Upper lobe of left lung (tissue), 4 donors: ENCODE data around the gene TBX6.

Experiments
- CTCF ChIP-seq, 6 experiments: fragments of 450-650 bp in 4 of 6; fragments of 200-600 bp in 2 of 6; sonication (generic) in 2 of 6; IDR thresholded peaks; one replicate each; pipeline ENCODE4 v1.5.1; 2016 to 2019; ENCODE audit warnings: antibody characterized with exemption in 6 of 6
- POLR2A ChIP-seq, 4 donors: fragments of 450-650 bp; IDR thresholded peaks; one replicate each; pipeline ENCODE4 v1.5.1; 2016 to 2017; ENCODE audit warnings: antibody characterized with exemption in 4 of 4, mild to moderate bottlenecking in 2 of 4
- POLR2AphosphoS5 ChIP-seq, 2 donors: sonication (generic); formaldehyde crosslinking; IDR thresholded peaks; one replicate each; pipeline ENCODE4 v1.5.1; 2017; ENCODE audit warnings: antibody characterized with exemption in 2 of 2

- TF ChIP-seq POLR2A (IDR thresholded peaks at IDR 0.05) (no peak), CTCF (IDR thresholded peaks at IDR 0.05) (no peak), POLR2AphosphoS5 (IDR thresholded peaks at IDR 0.05) (no peak)
Observed at GRCh38 chr16:30049871-30050270, 41.9 kb downstream of the TBX6 start.
